Body of pancreas (tissue), 4 donors: ENCODE measurements around the gene NEK7. TPM values are rescaled to one million over a fixed set of nuclear protein-coding genes. Genes with fewer than 3 reads are reported as not detected.

Experiments used
- ATAC-seq: fragments of 150-250 bp; one replicate; pipeline ENCODE4 v1.9.1; 2016
- DNase-seq, 4 donors: peaks; one replicate each; pipeline ENCODE4 v3.0.0-alpha.2; 2019
- H3K27ac ChIP-seq, 4 donors: fragments of 200-600 bp; sonication (generic); 1 replicate in 3 of 4; 2 replicates in 1 of 4; pipeline versions ENCODE4 v1.5.1 to v1.6.1; 2016 to 2019; ENCODE audit warnings: mild to moderate bottlenecking in 1 of 4, mixed read lengths in 1 of 4, moderate library complexity in 1 of 4
- H3K27me3 ChIP-seq, 2 donors: fragments of 200-600 bp; sonication (generic); one replicate each; pipeline ENCODE4 v1.6.0; 2016; ENCODE audit warnings: mild to moderate bottlenecking in 1 of 2
- H3K36me3 ChIP-seq, 2 donors: fragments of 200-600 bp; sonication (generic); replicated peaks in 1 of 2; 2 replicates each; pipeline ENCODE4 v1.5.1; 2016; ENCODE audit warnings: low read depth in 2 of 2; ENCODE audit not compliant: insufficient read depth in 1 of 2
- H3K4me1 ChIP-seq: fragments of 200-600 bp; sonication (generic); one replicate; pipeline ENCODE4 v1.6.0; 2016
- H3K4me3 ChIP-seq, 2 donors: fragments of 200-600 bp; sonication (generic); 1 replicate in 1 of 2; 2 replicates in 1 of 2; pipeline ENCODE4 v1.5.1; 2016 to 2019
- H3K9me3 ChIP-seq, 3 donors: fragments of 200-600 bp; sonication (generic); 1 replicate in 2 of 3; 2 replicates in 1 of 3; pipeline ENCODE4 v1.5.1; 2016
- CTCF ChIP-seq, 7 experiments: fragments of 450-650 bp in 4 of 7; fragments of 200-600 bp in 3 of 7; sonication (generic) in 3 of 7; IDR thresholded peaks; one replicate each; pipeline ENCODE4 v1.5.1; 2016 to 2019; ENCODE audit warnings: antibody characterized with exemption in 7 of 7
- POLR2A ChIP-seq, 3 donors: fragments of 450-650 bp; IDR thresholded peaks; one replicate each; pipeline ENCODE4 v1.6.1; 2016; ENCODE audit warnings: antibody characterized with exemption in 3 of 3, mild to moderate bottlenecking in 2 of 3
- WGBS, 2 donors: methylation state at CpG; one replicate each; pipeline ENCODE4 v1.1.5; 2017; 5-methylcytosine and 5-hydroxymethylcytosine counted together
- intact Hi-C: fragments of 100-400 bp; cut with DNase I; formaldehyde crosslinking; loops from one replicate; pipeline ENCODE4 v1.15.1; 2023
- total RNA-seq, 2 donors: library from RNA; depleted of rRNA; stranded (reverse); fragments of >200 nt; gene quantifications; one replicate each; pipeline ENCODE4 v1.1.0, GENCODE V29; 2016

The NEK7 gene
- total RNA-seq, 2 donors from 2014 or later: 39.2 to 49.5 TPM

- no peak overlapping the region for H3K27ac ChIP-seq
- ATAC-seq: no peak
- TF ChIP-seq CTCF (IDR thresholded peaks at IDR 0.05) (no peak), POLR2A (IDR thresholded peaks at IDR 0.05) (no peak)
- no peak for DNase-seq
- H3K4me3 ChIP-seq: no peak overlapping the region
- WGBS, 2 donors: 91 to 100% methylated on average over 1 of the region's 1 CpG
- no peaks in the 10 kb centered on the region for H3K27me3 ChIP-seq
- no peaks in the 10 kb centered on the region for H3K36me3 ChIP-seq
- no peaks in the 10 kb centered on the region for H3K9me3 ChIP-seq
- intact Hi-C loops: no loop called here
- H3K4me1 ChIP-seq: peaks cover 6% of the 10 kb centered on the region
These were observed 75.6 kb downstream of the NEK7 start for GRCh38 chr1:198232378-198232777.

DNA sequence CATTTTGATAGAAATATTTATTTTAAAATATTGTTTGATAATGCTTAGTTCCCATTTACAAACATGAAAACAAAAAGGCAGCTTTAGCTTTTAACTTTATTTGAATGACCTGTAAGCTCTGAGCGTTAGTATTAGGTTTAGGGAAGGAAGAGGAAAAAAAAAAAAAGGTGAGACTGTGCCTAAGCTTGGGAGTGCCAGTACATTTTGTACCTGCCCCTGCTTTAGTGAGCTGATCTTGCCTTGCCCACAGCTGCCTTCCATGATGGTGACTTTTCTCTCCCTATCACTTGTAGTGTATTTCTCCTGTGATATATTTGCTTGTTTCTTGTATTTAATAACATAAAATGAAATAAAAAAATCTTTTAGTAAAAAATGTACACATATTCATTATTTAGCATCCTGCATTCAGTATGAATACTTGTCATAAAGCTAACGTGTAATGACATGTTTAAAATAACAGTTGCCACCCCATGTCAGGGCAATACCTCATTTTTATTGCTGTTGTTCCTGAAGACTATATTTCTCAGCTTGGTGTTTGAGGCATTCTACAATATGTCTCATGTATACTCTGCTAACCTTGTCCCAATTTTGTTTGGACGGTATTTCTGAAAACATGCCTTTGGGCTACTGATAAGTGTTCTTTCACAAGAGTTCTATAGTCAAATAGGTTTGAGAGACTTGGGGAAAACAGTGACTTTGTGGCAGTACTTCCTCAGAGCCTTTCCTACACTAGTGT is 76.3 kb downstream of the NEK7 start:
- 74 to 78% methylated on average over 3 of the region's 3 CpGs for WGBS, 2 donors
- TF ChIP-seq POLR2A (IDR thresholded peaks at IDR 0.05) (no peak), CTCF (IDR thresholded peaks at IDR 0.05) (no peak)
- H3K27ac ChIP-seq: no peak overlapping the region
- intact Hi-C loops: no loop called here
- H3K4me1 ChIP-seq: peaks cover 6% of the 10 kb centered on the region
- DNase-seq (no peak), ATAC-seq (no peak)
- H3K27me3 ChIP-seq: no peaks in the 10 kb centered on the region
- no peaks in the 10 kb centered on the region for H3K36me3 ChIP-seq
- no peaks in the 10 kb centered on the region for H3K9me3 ChIP-seq
- no peak overlapping the region for H3K4me3 ChIP-seq

DNA sequence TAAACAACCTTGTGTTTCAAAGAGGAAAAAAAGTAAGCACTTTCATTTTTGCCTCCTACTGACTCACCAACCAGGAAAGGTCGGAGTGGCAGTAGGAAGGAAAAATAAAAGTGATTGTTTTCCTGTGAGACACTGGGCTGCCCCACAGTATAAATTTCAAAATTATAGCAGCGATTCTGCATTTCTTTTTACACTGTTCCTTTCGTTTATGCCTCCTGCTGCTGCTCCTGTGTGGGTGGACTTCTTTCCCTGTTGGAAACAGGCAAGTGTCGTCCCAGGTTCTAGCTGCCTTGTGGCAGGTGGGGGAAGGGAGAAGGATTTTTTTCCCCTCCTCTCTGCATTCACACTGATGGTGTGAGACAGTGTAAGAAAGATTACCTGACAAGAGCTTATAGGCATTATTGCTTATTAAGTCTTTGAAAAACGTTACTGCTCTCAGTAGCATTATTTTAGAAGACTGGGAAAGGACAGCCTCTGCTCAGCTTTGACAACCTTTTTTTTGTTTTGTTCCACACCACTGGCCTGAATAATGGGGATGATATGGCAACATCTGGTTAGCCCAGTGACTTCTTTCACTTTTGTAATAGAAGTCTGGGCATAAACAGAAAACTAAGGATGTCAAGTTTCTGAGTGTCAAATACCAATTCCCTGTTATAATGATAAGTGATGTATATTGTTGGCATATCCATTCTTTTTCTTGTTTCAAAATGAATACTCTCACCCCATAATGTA is 77.9 kb downstream of the NEK7 start:
- DNase-seq (no peak), ATAC-seq (peak; percentile 18)
- Histone ChIP-seq H3K27ac (peak overlapping the region in 2 of 4 donors; percentile 36 to 41), H3K27me3 (no peaks in the 10 kb centered on the region), H3K9me3 (no peaks in the 10 kb centered on the region), H3K4me3 (no peak overlapping the region), H3K4me1 (peaks cover 19% of the 10 kb centered on the region), H3K36me3 (no peaks in the 10 kb centered on the region)
- 52 to 63% methylated on average over 5 of the region's 5 CpGs for WGBS, 2 donors
- intact Hi-C loops: no loop called here
- TF ChIP-seq POLR2A (IDR thresholded peaks at IDR 0.05): no peak
- TF ChIP-seq CTCF (IDR thresholded peaks at IDR 0.05): no peak

DNA sequence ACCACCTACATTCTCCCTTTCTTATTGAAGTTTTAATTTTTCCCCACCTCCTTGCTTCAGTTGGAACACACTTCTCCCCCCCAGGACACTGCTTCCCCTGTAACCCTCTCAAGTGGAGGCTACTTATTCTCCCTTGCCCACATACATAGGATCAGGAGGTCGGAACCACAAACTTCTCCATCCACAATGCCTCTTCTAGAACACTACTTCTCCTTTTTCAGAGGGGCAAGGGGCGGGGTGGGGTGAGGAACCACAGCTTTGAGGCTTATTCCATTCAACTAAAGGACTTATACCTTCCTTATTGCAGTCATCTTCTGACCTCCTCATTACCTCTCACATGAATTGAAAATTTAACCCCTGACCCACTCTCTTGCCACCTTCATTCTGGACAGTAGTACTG is 81.3 kb downstream of the NEK7 start:
- H3K9me3 ChIP-seq: no peaks in the 10 kb centered on the region
- ATAC-seq (no peak), DNase-seq (peak in 2 of 4 donors; percentile 7 to 40)
- no peak overlapping the region for H3K4me3 ChIP-seq
- intact Hi-C loops: no loop called here
- no peaks in the 10 kb centered on the region for H3K36me3 ChIP-seq
- H3K4me1 ChIP-seq: peaks cover 21% of the 10 kb centered on the region
- TF ChIP-seq POLR2A (IDR thresholded peaks at IDR 0.05) (no peak), CTCF (IDR thresholded peaks at IDR 0.05) (no peak)
- H3K27ac ChIP-seq: no peak overlapping the region
- 76 to 92% methylated on average over 2 of the region's 2 CpGs for WGBS, 2 donors
- H3K27me3 ChIP-seq: no peaks in the 10 kb centered on the region
